Activated T-cell treated with anti-CD3 and anti-CD28 coated beads, Interleukin-2, amount 50 U/mL, for 4 hours (primary cell): ENCODE results near the gene OSM. TPM values are rescaled to one million over a fixed set of nuclear protein-coding genes. Genes with fewer than 3 reads are reported as not detected.
A peak's percentile ranks its signal among the peaks of the same experiment; 100 is the strongest.

Experiments used
- ATAC-seq, 2 donors: fragments of 200-7000 bp; cut with Tn5 transposase; one replicate each; pipeline ENCODE4 v1.10.0; 2021
- DNase-seq: peaks from one replicate; pipeline ENCODE4 v3.0.0-alpha.2; 2020
- H3K27me3 Mint-ChIP-seq: one replicate; pipeline ENCODE4 v1.8.0; 2021; ENCODE audit warnings: low read depth, mixed read lengths
- H3K36me3 Mint-ChIP-seq: one replicate; pipeline ENCODE4 v1.8.0; 2022; ENCODE audit warnings: mixed read lengths; ENCODE audit not compliant: insufficient read depth
- H3K4me1 Mint-ChIP-seq: one replicate; pipeline ENCODE4 v1.8.0; 2021; ENCODE audit warnings: low read depth, mixed read lengths
- H3K4me3 Mint-ChIP-seq: one replicate; pipeline ENCODE4 v1.8.0; 2021; ENCODE audit warnings: mild to moderate bottlenecking, moderate library complexity, mixed read lengths
- H3K9me3 Mint-ChIP-seq: one replicate; pipeline ENCODE4 v1.8.0; 2021; ENCODE audit warnings: mixed read lengths
- total RNA-seq, 3 donors: library from RNA; stranded (reverse); gene quantifications; one replicate each; pipeline ENCODE4 v1.2.1, GENCODE V29; 2021

Gene OSM
- 10 to 100 TPM; 18.4 to 30.7 (median 22.2) TPM for total RNA-seq

DNA sequence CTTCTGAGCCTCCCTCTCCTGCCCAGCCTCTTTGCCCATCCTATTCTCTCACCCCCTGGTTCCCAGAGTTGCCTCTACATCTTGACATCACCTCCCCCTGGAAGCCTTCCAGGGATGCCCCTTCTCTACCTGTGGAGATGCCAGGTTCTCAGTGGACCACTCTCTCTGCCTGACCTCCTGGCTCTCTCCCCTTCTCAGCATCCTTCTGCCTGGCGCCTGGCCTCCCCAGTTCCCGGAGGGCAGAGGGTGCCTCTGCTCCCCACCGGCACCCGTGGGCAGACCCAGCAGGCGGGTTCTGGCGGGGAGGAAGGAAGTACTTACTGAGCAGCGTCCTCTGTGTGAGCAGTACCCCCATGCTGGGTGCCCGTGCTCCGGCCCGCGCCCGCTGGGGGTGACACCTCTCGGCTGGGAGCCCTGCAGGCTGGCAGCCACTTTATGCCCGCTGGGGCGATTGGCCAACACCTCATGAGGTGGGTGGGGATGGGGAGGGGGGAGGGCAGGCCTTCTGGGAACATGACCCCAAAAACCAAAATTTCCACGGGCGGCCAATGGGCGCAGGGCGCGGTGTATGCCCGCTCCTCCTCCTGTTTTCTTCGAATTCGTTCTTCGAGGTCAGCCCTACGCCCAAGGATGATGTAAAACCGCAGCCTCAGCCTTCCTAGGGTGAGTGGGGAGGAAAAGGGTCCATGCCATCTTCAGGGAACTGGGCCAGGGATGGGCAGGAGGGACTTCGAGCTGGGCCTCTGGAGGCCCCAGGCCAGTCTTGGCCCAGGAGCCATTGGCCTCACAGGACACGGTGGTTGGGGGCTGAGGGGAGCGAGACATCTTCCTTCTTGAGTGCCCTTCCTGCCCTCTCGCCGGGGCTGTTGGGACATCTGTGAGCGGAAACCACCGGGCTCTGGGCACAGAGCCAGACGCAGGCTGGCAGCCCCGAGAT, at the start of gene OSM:
OSM (minus strand) TSS at position 407 of the 937 bp plus-strand sequence; CDS start at position 355, 52 bp downstream.
- no peaks in the 10 kb centered on the region for H3K9me3 Mint-ChIP-seq
- H3K4me3 Mint-ChIP-seq: peak within 1 kb of the TSS; percentile 91
- peaks cover 44% of the 10 kb centered on the region for H3K4me1 Mint-ChIP-seq
- DNase-seq (peak; percentile 54), ATAC-seq (peak; percentile 42 to 46)
- peaks cover 14% of the 10 kb centered on the region for H3K36me3 Mint-ChIP-seq
- no peaks in the 10 kb centered on the region for H3K27me3 Mint-ChIP-seq

DNA sequence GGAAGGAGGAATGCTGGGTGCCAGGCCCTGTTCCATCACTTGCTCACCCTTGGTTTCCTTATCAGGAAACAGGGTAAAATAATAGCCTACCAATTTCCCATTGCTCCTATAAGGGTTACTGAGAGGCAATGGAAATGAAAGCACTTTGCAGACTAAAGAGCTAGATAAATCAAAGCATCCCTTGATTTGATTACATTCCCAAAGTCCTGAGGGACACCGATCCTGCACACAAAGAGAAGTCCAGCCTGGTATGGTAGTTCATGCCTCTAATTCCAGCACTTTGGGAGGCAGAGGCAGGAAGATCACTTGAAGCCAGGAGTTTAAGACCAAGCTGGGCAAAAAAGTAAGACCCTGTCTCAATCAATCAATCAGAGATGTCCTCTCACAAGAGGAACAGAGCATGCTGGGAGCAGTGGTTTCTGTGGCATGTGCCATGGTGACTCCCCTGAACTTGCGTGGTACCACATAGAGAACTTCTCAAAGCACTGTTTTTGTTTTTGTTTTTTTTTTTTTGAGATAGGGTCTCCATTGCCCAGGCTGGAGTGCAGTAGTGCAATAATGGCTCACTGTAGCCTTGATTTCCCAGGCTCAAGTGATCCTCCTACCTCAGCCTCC, 49.4 kb upstream of the OSM start:
- H3K36me3 Mint-ChIP-seq: peaks cover 27% of the 10 kb centered on the region
- DNase-seq (no peak), ATAC-seq (no peak)
- H3K9me3 Mint-ChIP-seq: peaks cover 3% of the 10 kb centered on the region
- H3K27me3 Mint-ChIP-seq: no peaks in the 10 kb centered on the region
- H3K4me1 Mint-ChIP-seq: peaks cover 97% of the 10 kb centered on the region
- H3K4me3 Mint-ChIP-seq: no peak overlapping the region

GRCh38 chr22:30314915-30315314, 48.3 kb upstream of the OSM start:
- peaks cover 3% of the 10 kb centered on the region for H3K9me3 Mint-ChIP-seq
- H3K4me1 Mint-ChIP-seq: peaks cover 97% of the 10 kb centered on the region
- H3K36me3 Mint-ChIP-seq: peaks cover 24% of the 10 kb centered on the region
- DNase-seq (peak; percentile 50), ATAC-seq (peak; percentile 70 to 74)
- H3K4me3 Mint-ChIP-seq: peak overlapping the region; percentile 30
- H3K27me3 Mint-ChIP-seq: no peaks in the 10 kb centered on the region

GRCh38 chr22:30313527-30314363, 47.1 kb upstream of the OSM start:
- DNase-seq: no peak
- no peak for ATAC-seq
- H3K4me3 Mint-ChIP-seq: no peak overlapping the region
- peaks cover 22% of the 10 kb centered on the region for H3K36me3 Mint-ChIP-seq
- H3K4me1 Mint-ChIP-seq: peaks cover 97% of the 10 kb centered on the region
- no peaks in the 10 kb centered on the region for H3K27me3 Mint-ChIP-seq
- H3K9me3 Mint-ChIP-seq: peaks cover 3% of the 10 kb centered on the region

- Mint-ChIP-seq H3K4me3 (peak overlapping the region; percentile 13), H3K9me3 (peaks cover 3% of the 10 kb centered on the region), H3K27me3 (no peaks in the 10 kb centered on the region), H3K36me3 (peaks cover 19% of the 10 kb centered on the region), H3K4me1 (peaks cover 97% of the 10 kb centered on the region)
- peak; percentile 46 to 54 for ATAC-seq
- DNase-seq: no peak
These were observed 45.4 kb upstream of the OSM start for GRCh38 chr22:30312053-30312452.

DNA sequence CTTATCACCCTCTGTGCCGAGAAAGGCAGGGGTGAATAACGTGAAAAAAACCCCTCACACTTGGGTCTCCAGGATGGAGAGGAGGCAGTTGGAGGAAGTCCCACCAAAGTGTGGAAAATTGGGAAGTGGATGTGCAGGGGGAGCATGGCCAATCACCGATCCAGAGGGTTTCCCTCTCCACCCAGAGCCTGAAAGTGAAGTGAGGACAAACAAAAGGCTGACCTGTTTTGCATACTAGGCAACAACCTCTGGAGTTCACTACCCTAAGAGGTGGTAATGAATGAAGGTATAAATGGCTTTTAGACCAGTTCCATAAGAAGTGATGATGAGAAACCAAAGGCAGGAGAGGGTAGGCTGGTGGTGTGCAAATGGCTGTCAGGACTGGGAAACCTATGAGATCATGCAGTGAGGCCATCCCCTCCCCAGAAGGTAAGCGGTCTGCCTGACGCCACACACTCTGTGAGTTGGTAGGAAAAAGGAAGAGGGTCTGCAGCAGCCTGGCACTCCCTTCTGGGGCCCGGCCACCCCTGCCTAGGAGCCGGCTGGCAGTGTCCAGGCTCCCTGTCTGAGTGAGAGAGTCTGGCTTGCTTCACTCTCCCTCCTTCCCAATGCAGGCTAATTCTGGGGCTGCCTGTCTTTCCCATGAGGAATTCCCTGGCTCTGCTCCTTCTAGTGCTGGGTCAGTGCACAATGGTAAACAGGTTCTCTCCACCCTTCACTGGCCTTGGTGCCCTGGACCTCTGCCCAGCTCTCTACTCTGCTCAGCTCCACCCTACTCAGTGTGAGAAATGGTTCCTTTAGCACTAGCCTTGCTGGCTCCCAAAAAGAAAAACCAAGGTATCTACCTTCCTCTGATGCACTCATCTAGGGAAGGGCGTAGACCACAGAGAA, 44.5 kb upstream of the OSM start:
- peaks cover 16% of the 10 kb centered on the region for H3K36me3 Mint-ChIP-seq
- H3K9me3 Mint-ChIP-seq: peaks cover 3% of the 10 kb centered on the region

GRCh38 chr22:30309951-30310741, 43.5 kb upstream of the OSM start:
- H3K4me3 Mint-ChIP-seq: peak overlapping the region; percentile 6
- peaks cover 99% of the 10 kb centered on the region for H3K4me1 Mint-ChIP-seq
- ATAC-seq (peak; percentile 11 to 23), DNase-seq (no peak)
- H3K36me3 Mint-ChIP-seq: peaks cover 11% of the 10 kb centered on the region
- peaks cover 3% of the 10 kb centered on the region for H3K9me3 Mint-ChIP-seq
- no peaks in the 10 kb centered on the region for H3K27me3 Mint-ChIP-seq

More for the DNA sequence above, 44.5 kb upstream of the OSM start:
- Mint-ChIP-seq H3K27me3 (no peaks in the 10 kb centered on the region), H3K4me1 (peaks cover 99% of the 10 kb centered on the region), H3K4me3 (no peak overlapping the region)
- DNase-seq (no peak), ATAC-seq (no peak)

DNA sequence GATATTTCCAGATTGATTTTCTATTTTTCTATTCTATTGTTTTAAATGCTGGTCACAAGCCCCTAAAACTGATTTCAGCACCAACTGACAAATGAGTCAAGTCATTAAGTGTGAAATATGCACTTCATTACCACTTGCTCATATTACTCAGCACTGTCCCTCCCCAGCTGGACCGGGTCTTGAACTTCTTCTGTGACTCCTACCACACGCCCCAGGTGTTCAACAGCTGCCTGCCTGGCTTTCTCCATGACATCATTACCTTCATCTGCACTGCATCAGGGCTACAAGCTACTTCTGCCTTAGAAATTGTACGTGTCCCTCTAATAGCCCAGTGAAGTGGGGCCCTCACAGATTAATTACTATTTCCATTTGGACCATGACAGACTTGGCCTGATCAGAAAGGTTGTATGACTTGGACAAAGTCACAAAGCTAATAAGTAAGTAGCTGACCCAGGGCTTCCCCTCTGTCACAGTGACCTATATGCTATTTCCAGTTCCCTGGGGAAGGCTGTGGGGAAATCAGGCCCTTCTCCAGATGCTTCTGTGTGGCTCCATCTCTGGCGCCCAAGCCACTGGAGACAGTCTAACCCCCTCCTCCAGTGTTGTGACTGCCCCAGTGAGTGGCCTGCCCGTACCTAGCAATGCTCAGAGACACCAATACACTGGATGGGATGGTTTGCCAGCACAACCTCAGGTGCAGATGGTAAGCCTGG, 42.0 kb upstream of the OSM start:
- peaks cover 99% of the 10 kb centered on the region for H3K4me1 Mint-ChIP-seq
- DNase-seq (no peak), ATAC-seq (no peak)
- peaks cover 9% of the 10 kb centered on the region for H3K36me3 Mint-ChIP-seq
- H3K27me3 Mint-ChIP-seq: no peaks in the 10 kb centered on the region
- H3K4me3 Mint-ChIP-seq: peak overlapping the region; percentile 32
- peaks cover 3% of the 10 kb centered on the region for H3K9me3 Mint-ChIP-seq

- ATAC-seq (no peak), DNase-seq (no peak)
- peaks cover 14% of the 10 kb centered on the region for H3K36me3 Mint-ChIP-seq
- H3K27me3 Mint-ChIP-seq: no peaks in the 10 kb centered on the region
- peaks cover 100% of the 10 kb centered on the region for H3K4me1 Mint-ChIP-seq
- H3K4me3 Mint-ChIP-seq: peak overlapping the region; percentile 32
- peaks cover 3% of the 10 kb centered on the region for H3K9me3 Mint-ChIP-seq
These were observed 41.4 kb upstream of the OSM start for GRCh38 chr22:30308093-30308492.

DNA sequence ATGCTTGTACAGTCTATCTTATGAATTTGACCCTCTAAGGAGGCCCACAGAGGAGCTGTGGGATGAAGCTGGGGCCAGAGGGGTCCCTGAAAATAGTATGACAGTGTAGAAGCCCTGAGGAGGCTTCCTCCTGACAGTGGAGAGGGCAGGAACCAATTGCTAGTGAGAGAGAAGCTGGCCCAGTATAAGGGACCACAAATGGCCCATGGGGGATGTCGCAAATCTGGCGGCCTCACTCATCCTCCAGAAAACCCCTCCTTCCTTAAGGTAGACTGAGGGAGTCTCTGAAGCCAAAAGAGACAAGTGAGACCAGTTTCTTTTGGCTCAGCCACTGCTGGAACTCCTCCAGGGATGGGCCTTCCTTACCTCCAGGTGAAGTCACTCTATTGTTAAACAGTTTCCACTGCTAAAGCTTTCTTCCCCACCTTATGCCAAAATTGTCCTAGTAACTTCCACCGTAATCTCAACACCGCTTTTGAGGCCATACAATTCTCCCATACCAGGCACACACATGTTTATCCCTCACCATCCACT, 40.5 kb upstream of the OSM start:
- no peak for DNase-seq
- Mint-ChIP-seq H3K27me3 (no peaks in the 10 kb centered on the region), H3K4me1 (peaks cover 100% of the 10 kb centered on the region), H3K9me3 (no peaks in the 10 kb centered on the region), H3K4me3 (no peak overlapping the region), H3K36me3 (peaks cover 9% of the 10 kb centered on the region)
- no peak for ATAC-seq

DNA sequence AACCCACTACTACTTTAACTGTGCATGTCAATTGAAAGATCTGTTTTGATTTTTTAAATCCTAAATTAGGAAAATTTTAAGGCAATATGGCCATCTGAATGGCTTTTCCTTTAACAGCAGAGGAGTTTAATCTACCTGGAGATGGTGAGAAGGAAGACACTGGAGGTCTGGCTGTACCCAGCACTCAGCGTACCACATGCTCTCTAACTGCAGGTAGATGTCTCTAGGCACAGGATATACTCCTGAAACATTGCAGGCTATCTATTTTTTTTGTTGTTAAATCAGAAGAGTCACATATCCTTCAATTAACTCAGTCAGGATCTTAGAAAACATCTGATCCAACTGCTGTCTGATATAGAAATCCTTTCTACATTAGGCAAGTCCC, 40.0 kb upstream of the OSM start:
- ATAC-seq: no peak
- no peaks in the 10 kb centered on the region for H3K27me3 Mint-ChIP-seq
- DNase-seq: no peak
- no peaks in the 10 kb centered on the region for H3K9me3 Mint-ChIP-seq
- H3K4me1 Mint-ChIP-seq: peaks cover 100% of the 10 kb centered on the region
- peaks cover 9% of the 10 kb centered on the region for H3K36me3 Mint-ChIP-seq
- H3K4me3 Mint-ChIP-seq: peak overlapping the region; percentile 63

- Mint-ChIP-seq H3K4me3 (peak overlapping the region; percentile 63), H3K4me1 (peaks cover 100% of the 10 kb centered on the region), H3K27me3 (no peaks in the 10 kb centered on the region), H3K36me3 (peaks cover 11% of the 10 kb centered on the region), H3K9me3 (no peaks in the 10 kb centered on the region)
- ATAC-seq (peak; percentile 34 to 41), DNase-seq (no peak)
These were observed 39.4 kb upstream of the OSM start for GRCh38 chr22:30305906-30306626.
